HG02840 (cell line): Measurements from ENCODE around the gene KIAA1958.
"Not testable (repeated sequence)": the region's sequence is repeated elsewhere in the genome, so short reads cannot be mapped to it uniquely, and the experiment has no call there.

Experiments used
- ATAC-seq: cut with Tn5 transposase; IDR thresholded peaks from one replicate; pipeline ENCODE4 v1.9.1; 2021; ENCODE audit warnings: mild to moderate bottlenecking, moderate library complexity, moderate number of reproducible peaks; ENCODE audit not compliant: unreplicated experiment, low FRiP score

KIAA1958 gene

GRCh38 chr9:112489039-112489546, 2.5 kb downstream of the KIAA1958 start:
- ATAC-seq: no peak

- no peak for ATAC-seq
Measured at GRCh38 chr9:112489876-112490666, 3.4 kb downstream of the KIAA1958 start.

GRCh38 chr9:112493393-112494137, 6.9 kb downstream of the KIAA1958 start:
- no peak for ATAC-seq

GRCh38 chr9:112494153-112494552, 7.5 kb downstream of the KIAA1958 start:
- no peak for ATAC-seq

GRCh38 chr9:112495614-112496013, 9.0 kb downstream of the KIAA1958 start:
- no peak for ATAC-seq

- no peak for ATAC-seq
Measured at GRCh38 chr9:112496074-112496722, 9.6 kb downstream of the KIAA1958 start.

- ATAC-seq: no peak
Measured at GRCh38 chr9:112500842-112501241, 14.2 kb downstream of the KIAA1958 start.

GRCh38 chr9:112501287-112501686, 14.7 kb downstream of the KIAA1958 start:
- no peak for ATAC-seq

- no peak for ATAC-seq
Measured at GRCh38 chr9:112502175-112502946, 15.7 kb downstream of the KIAA1958 start.

- no peak for ATAC-seq
Measured at GRCh38 chr9:112503170-112503569, 16.5 kb downstream of the KIAA1958 start.

- no peak for ATAC-seq
Measured at GRCh38 chr9:112505086-112505485, 18.5 kb downstream of the KIAA1958 start.

GRCh38 chr9:112505607-112506006, 19.0 kb downstream of the KIAA1958 start:
- ATAC-seq: no peak

- ATAC-seq: no peak
Measured at GRCh38 chr9:112506571-112506970, 19.9 kb downstream of the KIAA1958 start.

- ATAC-seq: no peak
Measured at GRCh38 chr9:112507001-112507680, 20.5 kb downstream of the KIAA1958 start.

GRCh38 chr9:112508377-112508776, 21.8 kb downstream of the KIAA1958 start:
- ATAC-seq: no peak

GRCh38 chr9:112512377-112512776, 25.8 kb downstream of the KIAA1958 start:
- not testable (repeated sequence) for ATAC-seq

GRCh38 chr9:112516769-112517168, 30.1 kb downstream of the KIAA1958 start:
- ATAC-seq: no peak

- no peak for ATAC-seq
Measured at GRCh38 chr9:112520069-112520468, 33.4 kb downstream of the KIAA1958 start.

GRCh38 chr9:112520656-112521055, 34.0 kb downstream of the KIAA1958 start:
- ATAC-seq: no peak

GRCh38 chr9:112526973-112527372, 40.3 kb downstream of the KIAA1958 start:
- no peak for ATAC-seq
